Measurements from ENCODE around the gene PARN.

DNA sequence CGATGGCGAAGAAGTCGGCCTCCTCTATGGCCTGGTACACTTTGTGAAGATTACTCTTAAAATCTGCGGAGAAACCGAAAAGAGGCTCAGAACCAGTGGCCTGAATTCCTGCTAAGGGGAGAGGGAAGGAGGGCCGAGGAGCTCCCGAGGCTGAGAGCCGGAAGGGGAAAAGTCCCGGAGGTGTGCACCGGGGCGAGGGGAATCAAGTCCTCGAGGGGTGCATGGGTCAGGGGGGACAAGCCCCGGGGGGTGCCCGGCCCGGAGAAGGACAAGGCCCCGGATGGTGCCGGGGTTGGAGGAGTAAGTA, 495 bp downstream of the PARN start:
- TF ChIP-seq POLR2AphosphoS5 (IDR thresholded peaks at IDR 0.05) (no peak), EP300 (conservative IDR thresholded peaks at IDR 0.05; ENCODE audit: poor library complexity, severe bottlenecking) (no peak), EZH2 (IDR thresholded peaks at IDR 0.05; ENCODE audit: borderline replicate concordance, insufficient read depth, low read length, poor library complexity, severe bottlenecking) (no peak), RAD21 (conservative IDR thresholded peaks at IDR 0.05) (no peak), TAF1 (IDR thresholded peaks at IDR 0.05; ENCODE audit: low read depth) (no peak)
- TF ChIP-seq, protein P1, sequence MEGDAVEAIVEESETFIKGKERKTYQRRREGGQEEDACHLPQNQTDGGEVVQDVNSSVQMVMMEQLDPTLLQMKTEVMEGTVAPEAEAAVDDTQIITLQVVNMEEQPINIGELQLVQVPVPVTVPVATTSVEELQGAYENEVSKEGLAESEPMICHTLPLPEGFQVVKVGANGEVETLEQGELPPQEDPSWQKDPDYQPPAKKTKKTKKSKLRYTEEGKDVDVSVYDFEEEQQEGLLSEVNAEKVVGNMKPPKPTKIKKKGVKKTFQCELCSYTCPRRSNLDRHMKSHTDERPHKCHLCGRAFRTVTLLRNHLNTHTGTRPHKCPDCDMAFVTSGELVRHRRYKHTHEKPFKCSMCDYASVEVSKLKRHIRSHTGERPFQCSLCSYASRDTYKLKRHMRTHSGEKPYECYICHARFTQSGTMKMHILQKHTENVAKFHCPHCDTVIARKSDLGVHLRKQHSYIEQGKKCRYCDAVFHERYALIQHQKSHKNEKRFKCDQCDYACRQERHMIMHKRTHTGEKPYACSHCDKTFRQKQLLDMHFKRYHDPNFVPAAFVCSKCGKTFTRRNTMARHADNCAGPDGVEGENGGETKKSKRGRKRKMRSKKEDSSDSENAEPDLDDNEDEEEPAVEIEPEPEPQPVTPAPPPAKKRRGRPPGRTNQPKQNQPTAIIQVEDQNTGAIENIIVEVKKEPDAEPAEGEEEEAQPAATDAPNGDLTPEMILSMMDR (IDR thresholded peaks at IDR 0.05; ENCODE audit: poor library complexity, severe bottlenecking): no peak

Measured in neural cell (in vitro differentiated cells).